NK-92 (cell line): Measurements from ENCODE around the gene OSBP2.

Experiments
- DNase-seq: peaks from one replicate; lab custom pipeline; 2025; ENCODE audit not compliant: unreplicated experiment; lab: John Stamatoyannopoulos, UW

Gene OSBP2

DNA sequence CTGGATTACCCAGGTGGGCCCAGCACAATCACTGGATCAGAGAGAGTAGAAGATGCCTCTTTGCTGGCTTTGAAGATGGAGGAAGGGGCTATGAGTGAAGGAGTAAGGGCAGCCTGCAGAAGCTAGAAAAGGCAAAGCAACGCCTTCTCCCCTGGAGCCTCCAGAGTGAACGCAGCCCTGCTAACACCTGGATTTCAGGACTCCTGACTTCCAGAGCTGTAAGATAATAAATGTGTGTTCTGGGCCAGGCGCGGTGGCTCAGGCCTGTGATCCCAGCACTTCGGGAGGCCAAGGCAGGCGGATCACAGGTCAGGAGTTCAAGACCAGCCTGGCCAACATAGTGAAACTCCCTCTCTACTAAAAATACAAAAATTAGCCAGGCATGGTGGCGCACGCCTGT lies 171.5 kb downstream of the OSBP2 start:
- DNase-seq, result no peak

DNA sequence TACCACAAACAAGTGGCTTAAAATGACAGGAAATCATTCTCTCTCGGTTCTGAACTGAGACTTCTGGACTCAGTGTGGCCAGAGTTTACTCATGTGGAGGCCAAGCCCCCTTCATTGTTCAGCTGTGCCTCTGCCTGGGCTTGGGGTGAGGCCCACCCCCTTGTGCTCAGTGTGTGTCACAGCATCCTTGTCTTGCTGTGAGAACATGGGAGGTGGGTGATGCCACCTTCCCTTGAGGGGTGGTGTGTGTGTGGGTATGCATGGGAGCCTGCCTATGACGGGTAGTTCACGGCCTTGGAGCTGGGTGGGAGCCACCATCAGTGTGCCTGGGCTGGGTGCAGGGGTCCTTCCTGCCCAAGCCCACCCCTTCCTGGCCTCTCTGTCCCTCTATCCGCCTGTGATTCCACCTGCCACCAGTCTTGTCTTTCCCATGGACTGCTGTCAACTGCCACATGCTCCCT lies 172.2 kb downstream of the OSBP2 start:
- no peak for DNase-seq

DNA sequence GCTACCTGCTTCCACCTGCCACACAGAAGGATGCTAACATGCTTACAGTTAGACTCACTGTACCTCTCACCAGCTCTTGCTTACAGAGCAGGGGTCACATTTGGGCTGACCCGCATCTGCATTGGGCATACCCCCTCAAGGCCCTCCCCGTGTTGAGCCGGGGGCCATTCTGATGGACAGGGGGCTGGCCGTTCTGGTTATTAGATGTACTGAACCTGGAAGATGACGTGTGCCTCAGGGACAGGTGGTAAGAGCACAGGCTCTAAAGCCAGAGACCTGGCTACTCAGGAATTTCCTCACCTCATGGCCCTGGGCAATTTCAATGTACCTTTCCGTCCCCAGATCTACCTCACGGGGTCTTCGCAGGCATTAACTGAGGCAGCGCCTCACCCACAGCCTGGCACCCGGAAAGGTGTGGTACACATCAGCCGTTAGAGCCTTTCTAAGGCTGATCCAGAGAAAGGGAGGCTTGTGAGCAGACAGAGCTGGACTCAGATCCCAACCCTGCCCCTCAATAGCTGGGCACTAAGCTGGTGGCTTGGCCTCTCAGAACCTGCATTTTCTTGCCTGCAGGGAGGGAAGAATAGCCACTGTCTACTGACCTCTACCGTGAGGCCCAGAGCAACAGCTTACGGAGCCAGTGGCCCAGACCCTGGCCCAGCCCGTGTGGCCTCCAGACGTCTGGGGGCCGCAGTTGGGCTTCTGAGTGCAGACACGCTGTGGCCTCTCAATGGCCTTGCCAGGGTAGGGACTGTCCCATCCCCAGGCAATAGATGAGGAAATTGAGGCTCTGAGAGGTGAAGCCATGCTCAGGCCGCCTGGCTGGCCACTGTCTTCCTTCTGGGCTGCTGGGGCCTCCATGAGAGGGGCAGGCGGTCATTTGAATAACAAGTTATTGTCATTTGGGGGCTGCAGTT lies 173.3 kb downstream of the OSBP2 start:
- no peak for DNase-seq

DNA sequence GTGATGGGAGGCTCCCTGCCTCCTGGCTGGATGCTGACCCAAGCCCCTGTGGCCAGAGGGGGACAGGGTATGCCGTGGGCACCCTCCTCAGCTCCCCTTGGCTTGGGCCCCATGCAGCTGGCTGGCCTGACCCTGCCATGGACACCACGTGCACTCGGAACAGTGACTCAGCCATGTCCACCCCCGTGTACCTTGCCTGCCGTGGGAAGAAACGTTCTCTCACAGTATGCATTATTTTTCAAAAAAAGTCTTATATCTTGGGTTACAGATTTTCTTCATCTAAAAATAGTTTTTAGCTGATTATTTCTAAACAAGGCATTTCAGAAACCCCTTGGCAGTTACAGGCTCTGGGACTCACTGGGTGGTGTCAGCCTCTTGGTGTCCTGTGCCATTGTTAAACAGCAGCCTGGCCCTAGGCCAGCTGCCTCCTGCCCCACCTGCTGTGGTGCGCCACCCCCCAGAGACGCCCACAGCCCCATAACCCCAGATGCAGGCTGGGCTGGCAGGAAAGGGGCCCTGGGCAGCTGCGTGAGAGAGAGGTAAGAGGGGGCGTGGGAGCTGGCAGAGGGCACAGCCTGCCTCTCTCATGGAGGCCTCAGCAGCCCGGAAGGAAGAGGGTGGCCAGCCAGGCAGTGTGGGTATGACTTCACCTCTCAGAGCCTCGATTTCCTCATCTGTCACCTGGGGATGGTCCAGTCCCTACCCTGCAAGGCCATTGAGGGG lies 174.2 kb downstream of the OSBP2 start:
- no peak for DNase-seq

DNA sequence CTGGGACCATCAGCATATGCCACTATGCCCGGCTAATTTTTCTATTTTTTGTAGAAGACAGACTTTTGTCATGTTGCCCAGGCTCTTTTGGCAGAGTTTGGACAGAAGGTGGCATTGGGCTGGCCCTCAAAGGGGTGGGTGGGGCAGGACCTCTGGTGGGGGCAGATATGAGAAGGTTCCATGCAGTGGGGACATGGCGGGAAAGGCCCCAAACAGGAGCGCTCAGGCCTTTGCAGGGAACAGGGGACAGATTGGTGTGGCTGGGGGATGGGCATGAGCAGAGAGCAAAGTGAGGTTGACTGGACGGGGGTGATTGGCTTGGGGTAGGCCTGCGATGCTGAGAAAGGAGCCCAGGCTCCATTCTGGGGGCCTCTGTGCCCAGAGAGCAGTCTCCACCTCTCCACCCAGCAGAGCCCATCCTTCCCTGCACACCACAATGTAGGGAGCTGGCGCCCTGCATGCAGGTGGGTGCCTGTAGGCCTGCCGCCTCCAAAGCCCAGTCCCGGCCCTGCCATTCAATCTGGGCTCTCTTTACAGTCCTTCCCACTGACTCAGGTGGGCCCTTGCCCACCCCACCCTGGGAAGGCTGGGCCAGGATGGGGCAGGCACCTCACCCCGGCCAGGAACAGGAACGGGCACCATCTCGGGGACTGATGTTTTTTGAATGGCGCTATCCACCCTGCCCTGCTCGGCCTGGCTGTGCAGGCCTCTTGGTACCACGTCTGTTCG lies 175.2 kb downstream of the OSBP2 start:
- no peak for DNase-seq

DNA sequence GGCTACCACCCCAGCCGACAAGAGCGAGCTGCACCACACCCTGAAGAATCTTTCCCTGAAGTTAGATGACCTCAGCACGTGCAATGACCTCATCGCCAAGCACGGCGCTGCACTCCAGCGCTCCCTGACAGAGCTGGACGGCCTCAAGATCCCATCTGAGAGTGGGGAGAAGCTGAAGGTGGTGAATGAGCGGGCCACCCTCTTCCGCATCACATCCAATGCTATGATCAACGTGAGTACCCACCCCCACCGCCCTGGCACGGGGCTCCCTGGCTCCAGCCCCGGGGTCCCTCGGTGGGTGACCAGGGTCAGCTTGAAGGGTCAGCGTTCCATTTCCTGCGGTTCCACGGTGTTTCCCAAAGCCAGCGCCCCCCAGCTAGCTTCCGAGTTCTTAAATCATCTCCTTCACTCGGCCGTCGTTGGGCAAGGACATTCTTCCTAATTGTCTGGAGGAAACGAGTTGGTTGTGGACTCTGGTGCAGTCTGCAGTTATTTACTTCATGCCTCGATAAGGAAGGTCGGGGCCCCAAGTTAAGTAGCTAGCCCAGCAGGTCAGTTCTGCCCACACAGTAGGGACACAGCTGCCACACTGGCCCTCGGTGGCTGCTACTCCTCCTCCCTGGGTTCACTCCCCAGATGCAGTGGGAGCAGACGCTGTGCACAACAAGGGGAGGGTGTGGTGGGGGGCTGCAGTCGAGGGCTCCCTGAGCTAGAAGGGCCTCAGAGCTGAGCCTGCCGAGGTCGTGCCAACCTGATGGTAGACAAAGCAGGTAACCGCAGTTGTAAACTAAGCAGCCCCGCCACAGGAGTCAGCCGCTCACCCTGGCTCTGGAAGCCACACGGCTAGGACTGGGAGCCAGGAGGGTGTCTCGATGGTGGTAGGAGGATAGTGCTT lies 176.0 kb downstream of the OSBP2 start:
- no peak for DNase-seq

DNA sequence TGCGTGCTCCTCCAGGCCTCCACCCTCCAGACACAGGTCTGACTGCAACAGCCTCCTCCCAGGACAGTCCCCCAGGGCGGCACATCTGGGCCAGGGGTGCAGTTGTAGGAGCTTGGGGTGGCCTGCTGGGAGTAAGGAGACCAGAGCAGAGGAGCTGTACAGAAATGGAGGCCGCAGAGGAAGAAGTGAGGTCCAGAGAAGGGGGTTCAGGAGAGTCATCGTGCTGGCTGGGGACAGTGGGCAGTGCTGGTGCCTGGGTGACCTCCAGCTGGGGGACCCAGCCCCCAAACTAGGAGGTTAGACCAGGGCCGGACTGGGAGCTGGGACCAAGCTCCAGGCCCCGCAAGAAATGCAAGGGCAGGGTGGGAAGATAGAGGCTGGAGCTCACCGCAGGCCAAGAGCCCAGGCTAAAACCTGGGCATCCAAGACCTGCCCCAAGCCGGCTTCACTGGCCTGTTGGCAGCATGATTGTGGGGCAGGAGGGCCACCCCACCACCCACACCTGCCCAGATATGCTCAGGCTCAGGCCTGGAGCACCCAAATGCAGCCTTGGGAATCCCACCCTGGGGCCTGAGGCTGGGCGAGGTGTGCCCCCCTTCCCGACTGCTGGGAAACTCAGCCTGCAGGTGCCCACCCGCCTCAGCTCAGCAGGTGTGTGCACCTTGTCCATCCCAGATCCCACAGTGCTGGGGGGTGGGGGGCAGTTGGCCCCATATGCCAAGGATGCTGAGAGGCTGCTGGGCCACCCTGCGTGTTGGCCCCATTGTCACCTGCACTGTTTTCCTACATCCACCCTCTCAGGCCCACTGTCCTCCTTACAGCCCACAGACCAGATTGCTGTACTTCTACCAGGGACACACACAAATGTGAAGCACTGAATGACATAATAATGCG lies 177.0 kb downstream of the OSBP2 start:
- no peak for DNase-seq

DNA sequence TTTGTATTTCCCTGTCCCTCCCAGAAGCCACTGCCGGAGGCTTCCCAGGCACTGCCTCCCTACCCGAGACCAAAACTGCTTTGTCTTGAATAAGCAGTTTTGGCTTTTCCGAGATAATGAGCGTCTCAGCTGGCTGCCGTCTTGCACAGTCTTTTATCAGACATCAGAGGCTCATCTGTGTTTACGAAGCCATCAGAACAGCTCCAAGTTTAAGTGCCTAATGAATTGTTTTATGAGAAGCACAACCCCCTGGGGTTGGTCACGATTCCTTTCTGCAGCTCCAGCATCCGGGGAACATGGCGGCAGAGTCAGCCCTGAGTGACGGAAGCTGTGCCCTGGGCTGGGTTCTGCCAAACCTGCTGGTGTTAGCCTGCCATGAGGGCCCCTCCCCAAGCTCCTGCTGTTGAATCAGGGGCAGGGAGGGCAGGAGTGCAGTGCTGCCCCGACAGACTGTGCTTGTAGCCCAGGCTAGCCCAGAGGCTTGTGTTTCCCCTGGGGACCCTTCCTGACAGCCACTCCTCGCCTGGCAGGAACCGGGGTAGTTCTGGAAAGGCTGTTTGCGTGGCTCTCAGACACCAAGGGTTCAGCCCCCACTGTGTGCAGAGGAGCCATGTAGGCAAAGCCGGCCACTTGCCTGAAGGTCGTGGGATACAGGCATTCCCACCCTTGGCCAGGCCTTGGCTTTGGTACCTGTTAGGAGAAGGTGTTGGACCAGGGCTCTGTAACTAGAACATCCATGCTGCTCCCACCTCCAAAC lies 177.8 kb downstream of the OSBP2 start:
- no peak for DNase-seq

DNA sequence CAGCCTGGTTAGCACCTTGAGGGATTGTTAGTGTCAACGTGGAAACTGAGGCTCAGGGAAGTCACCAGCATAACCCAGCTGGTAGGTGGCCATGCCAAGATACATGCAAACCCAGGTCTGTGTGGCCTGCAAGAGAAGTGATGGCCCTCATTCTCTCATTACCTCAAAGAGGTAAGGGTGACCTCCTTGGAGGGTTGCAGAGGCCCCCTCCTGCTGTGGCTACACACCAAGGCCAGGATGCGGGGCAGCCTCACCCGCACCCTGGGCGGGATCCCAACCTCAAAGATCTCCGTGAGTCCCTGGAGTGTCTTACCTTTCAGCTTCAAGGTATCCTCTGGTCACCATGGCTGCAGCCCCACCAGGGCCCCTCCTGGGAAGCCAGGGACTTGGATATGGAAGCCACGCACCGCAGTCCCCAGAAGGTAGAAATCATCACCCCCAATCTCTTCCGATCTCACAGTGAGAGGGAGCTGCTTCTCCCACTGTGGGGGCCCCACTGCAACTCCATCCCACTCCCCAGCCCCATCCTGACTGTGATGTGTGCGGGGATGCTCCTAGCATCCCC lies 178.5 kb downstream of the OSBP2 start:
- DNase-seq, result no peak

DNA sequence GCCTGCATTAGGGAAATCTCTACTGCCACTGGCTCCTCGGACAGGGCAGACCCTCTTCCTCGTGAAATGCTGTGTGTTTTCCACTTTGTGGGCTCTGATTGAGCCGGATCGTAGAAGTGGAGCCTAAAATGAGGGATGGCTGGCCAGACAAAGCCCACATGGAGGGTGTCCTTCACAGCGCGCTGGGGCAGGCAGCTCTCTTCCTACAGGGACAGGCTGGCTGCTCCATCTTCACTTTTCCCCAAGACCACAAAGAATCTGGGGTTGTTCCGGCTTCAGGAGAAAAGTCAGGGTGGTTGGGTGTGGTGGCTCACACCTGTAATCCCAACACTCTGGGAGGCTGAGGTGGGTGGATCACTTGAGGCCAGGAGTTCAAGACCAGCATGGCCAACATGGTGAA lies 179.0 kb downstream of the OSBP2 start:
- no peak for DNase-seq

DNA sequence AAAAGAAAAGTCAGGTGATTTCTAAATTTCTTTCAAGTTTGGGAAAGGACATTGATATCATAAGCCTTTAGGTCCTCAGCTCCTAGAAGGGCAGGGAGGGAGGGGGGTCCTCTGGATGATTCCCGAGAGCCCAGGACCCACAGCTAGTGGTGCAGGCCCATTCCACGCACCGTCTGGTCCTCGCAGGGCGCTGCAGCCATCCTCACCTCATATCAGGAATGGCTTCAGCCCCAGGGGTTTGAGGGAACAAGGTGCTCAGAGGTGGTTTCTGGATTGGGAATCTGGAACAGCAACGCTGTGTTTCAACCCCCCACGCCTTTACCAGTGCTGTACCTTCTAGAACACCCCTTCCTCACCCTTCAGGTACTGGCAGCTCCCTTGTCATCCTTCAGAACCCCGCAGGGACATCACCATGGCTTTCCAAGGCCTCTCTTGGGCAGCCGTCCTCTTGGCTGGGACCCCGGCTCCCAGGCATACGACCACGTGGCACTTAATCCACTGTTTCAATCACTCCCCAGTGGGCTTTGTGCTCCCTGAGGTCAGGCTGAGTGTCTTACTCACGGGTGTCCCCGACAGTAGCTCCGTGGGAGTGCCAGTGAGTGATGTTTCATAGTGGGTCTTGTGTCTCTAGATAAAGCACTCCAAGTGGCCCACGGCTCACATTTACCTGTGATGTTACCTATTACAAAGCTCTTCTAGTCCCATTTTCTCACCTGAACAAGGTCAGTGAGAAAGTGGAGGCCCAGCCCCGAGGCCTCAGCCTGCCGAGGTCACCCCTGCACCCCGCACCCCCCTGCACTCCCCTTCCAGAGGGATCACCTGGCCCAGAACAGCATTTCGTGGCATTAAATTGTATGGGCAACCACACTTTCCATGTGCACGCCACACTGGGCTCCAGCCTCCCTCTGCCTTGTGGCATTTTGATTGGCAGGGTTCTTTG lies 180.0 kb downstream of the OSBP2 start:
- no peak for DNase-seq

DNA sequence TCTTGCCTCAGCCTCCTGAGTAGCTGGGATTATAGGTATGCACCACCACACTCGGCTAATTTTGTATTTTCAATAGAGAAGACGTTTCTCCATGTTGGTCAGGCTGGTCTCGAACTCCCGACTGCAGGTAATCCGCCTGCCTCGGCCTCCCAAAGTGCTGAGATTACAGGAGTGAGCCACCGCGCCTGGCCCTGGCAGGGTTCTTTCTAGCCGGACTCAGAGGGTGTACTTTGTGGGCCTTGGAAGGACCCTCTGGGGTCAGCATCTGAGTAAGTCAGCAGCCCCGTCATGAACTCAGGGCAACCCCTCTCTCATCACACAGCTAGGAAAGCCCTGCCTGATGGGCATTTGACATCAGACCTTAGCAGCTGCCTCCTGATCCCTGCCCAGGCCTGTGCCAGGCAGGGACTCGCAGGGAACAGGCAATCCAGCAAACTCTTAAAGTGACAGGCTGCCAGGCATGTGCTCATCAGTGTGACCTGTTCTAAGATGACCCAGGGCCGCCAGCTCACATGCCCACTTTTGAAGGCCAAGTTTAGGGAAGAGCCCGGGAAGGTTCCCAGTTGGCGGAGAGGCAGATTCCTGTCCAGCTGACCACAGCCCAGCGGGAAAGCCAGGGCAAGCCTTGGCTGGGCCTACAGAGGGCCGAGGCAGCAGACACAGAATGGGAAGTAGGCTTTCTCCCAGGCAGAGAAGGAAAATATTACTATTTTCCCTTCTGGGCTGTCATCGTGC lies 181.0 kb downstream of the OSBP2 start:
- no peak for DNase-seq

DNA sequence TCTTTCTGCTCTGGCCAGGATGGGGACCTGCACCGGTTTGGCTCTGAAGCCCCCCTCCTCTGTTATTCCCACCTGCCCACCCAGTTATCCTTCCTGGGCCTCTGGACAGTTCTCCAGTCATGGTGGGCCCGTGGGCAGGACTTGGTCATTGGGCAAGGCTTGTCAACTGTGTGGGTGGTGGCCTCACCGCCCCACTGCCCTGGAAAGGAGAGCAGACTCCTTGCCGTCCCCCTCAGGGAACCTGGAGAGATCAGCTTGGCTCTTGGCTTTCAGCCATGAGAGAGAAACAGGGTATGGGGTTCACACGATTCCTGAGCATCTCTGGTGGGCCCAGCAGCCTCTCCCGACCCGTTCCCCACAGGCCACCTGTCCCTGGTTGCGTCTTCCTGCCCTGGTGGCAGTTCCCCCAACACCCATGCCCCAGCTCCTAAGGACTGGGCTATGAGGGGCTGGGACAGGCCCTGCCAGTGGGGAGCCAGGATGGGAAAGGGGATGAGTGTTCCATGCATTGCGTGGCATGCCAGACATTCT lies 181.6 kb downstream of the OSBP2 start:
- DNase-seq, result no peak

DNA sequence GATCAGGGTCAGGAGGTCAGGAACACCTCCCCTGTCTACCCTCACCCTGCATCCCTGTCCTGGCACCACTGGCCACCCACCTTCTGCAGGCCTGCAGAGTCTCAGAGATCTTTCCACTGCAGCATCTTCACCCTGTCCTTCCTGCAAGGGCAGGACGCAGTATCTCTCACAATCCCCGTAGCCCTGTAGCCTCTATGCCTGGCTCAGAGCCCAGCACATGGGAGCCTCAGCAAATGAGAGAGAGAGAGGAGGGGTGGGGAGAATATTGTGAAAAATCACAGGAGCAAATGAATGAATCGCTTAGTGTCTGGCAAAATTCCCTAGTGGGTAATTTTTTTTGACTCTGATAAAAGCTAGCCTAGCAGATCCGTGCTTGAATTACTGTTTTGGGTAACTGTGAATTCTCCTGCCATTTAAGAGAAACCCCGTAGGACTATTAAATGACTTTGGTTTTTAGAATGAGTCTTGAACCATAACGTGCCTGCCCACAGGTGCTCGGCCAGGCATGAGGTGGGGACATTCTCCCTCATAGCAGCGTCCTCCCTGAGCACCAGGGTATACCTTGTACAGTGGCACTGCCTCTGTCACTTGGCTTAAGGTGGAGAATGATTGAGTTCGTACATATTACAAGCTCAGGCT lies 182.4 kb downstream of the OSBP2 start:
- DNase-seq, result no peak

DNA sequence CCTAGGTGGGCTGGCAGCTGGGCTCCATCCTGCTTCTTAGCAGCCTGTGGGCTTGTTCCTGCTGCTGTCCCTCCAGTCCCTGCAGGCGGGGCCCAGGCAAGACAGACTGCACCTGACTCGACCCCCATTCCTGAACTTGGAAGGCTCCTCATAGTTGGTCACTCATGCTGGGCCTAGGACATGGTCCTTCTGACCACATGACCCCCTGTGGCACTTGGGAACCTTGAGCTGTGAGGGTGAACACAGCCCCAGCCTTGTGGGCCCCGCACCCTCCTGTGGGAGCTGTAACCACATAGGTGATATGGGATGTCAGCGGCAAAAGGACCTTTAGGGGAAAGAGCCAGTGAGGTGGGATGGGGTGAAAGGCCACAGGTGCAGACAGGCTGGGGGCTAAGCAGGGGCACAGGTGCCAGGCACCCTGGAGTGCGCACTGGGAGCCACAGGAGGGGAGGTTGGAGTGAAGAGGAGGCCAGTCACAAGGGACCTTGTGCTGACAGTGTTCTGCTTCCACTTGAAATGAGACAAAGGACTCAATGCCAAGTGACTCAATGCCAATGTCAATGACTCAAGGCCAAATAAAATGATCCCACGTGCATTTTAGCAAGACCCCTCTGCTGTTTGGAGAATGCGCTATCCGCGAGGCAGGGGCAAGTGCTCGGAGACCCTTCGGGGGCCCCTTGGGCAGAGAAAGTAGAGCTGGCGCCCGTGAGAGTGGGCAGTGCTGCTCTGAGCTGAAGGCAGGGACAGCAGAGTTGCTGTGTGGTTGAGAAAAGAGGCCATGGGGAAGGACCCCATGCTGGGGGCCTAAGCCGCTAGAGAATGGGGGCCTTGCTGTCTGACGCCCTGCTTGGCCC lies 183.2 kb downstream of the OSBP2 start:
- no peak for DNase-seq
